WTC11 (cell line): ENCODE measurements around the gene FAM20C. TPM values are rescaled to one million over a fixed set of nuclear protein-coding genes. Genes with fewer than 3 reads are reported as not detected.

Experiments
- ATAC-seq: fragments of 200-7000 bp; cut with Tn5 transposase; 2 replicates; pipeline ENCODE4 v1.10.0; 2021; ENCODE audit warnings: mild to moderate bottlenecking, moderate library complexity
- CTCF ChIA-PET: fragments of 300-600 bp; sonication (Branson Sonifier 250); formaldehyde crosslinking; loops from one replicate; lab custom pipeline; 2021; ENCODE audit warnings: antibody characterized with exemption; lab: Charles Lee
- POLR2A ChIA-PET: fragments of 350-600 bp; sonication (Branson Sonifier 250); formaldehyde crosslinking; loops from one replicate; lab custom pipeline; 2021; ENCODE audit warnings: antibody characterized with exemption; lab: Charles Lee
- DNase-seq: peaks from one replicate; pipeline ENCODE4 v3.0.0; 2021; ENCODE audit warnings: low spot score
- H3K27ac Mint-ChIP-seq: 2 replicates; pipeline ENCODE4 v1.8.0; 2021; ENCODE audit warnings: mixed read lengths
- H3K27me3 Mint-ChIP-seq: 2 replicates; pipeline ENCODE4 v1.8.0; 2021; ENCODE audit warnings: low read depth, mild to moderate bottlenecking, moderate library complexity, mixed read lengths
- H3K36me3 Mint-ChIP-seq: 2 replicates; pipeline ENCODE4 v1.8.0; 2021; ENCODE audit warnings: mixed read lengths
- H3K4me1 Mint-ChIP-seq: 2 replicates; pipeline ENCODE4 v1.8.0; 2022; ENCODE audit warnings: mixed read lengths
- H3K4me3 Mint-ChIP-seq: 2 replicates; pipeline ENCODE4 v1.8.0; 2021; ENCODE audit warnings: mild to moderate bottlenecking, moderate library complexity, mixed read lengths
- H3K9me3 Mint-ChIP-seq: 2 replicates; pipeline ENCODE4 v1.8.0; 2021; ENCODE audit warnings: mixed read lengths
- IRF2 ChIP-seq: sonication (generic); formaldehyde crosslinking; IDR thresholded peaks from 2 replicates; pipeline ENCODE4 v1.8.0; 2022; ENCODE audit warnings: low read depth, missing genetic modification reagents, borderline replicate concordance
- NFATC4 ChIP-seq: fragments of 250-450 bp; sonication (Bioruptor Pico); IDR thresholded peaks from 2 replicates; pipeline ENCODE4 v1.9.0; 2021; ENCODE audit warnings: mild to moderate bottlenecking
- SOX15 ChIP-seq: fragments of 250-450 bp; sonication (Bioruptor Pico); IDR thresholded peaks from 2 replicates; pipeline ENCODE4 v1.9.0; 2021; ENCODE audit warnings: mild to moderate bottlenecking
- TEAD1 ChIP-seq: sonication (generic); formaldehyde crosslinking; IDR thresholded peaks from 2 replicates; pipeline ENCODE4 v1.8.0; 2022; ENCODE audit warnings: mild to moderate bottlenecking, missing genetic modification reagents
- ZNF138 ChIP-seq: sonication (generic); formaldehyde crosslinking; conservative IDR thresholded peaks from 2 replicates; pipeline ENCODE4 v1.8.1; 2022; ENCODE audit warnings: mild to moderate bottlenecking, moderate library complexity, missing genetic modification reagents
- ZNF317 ChIP-seq: sonication (generic); formaldehyde crosslinking; IDR thresholded peaks from 2 replicates; pipeline ENCODE4 v1.8.1; 2023; ENCODE audit warnings: low read depth, mild to moderate bottlenecking, moderate library complexity, missing genetic modification reagents, borderline replicate concordance
- ZNF416 ChIP-seq: fragments of 250-450 bp; sonication (Bioruptor Pico); IDR thresholded peaks from 2 replicates; pipeline ENCODE4 v1.9.0; 2021; ENCODE audit warnings: mild to moderate bottlenecking, inconsistent platforms
- total RNA-seq: library from RNA; stranded (reverse); gene quantifications from 3 replicates; pipeline ENCODE4 v1.2.3, GENCODE V29; 2021
- TF ChIP-seq, protein P1 (sequence below): sonication (generic); formaldehyde crosslinking; IDR thresholded peaks from 2 replicates; pipeline ENCODE4 v1.8.0; 2022; ENCODE audit warnings: mild to moderate bottlenecking, missing genetic modification reagents
- TF ChIP-seq, protein P2 (sequence below): fragments of 250-450 bp; sonication (Bioruptor Pico); IDR thresholded peaks from 2 replicates; pipeline ENCODE4 v1.9.0; 2021; ENCODE audit warnings: mild to moderate bottlenecking
- TF ChIP-seq, protein P3 (sequence below): sonication (generic); formaldehyde crosslinking; IDR thresholded peaks from 2 replicates; pipeline ENCODE4 v1.8.1; 2023; ENCODE audit warnings: mild to moderate bottlenecking, missing genetic modification reagents, moderate library complexity
- TF ChIP-seq, protein P4 (sequence below): sonication (generic); formaldehyde crosslinking; IDR thresholded peaks from 2 replicates; pipeline ENCODE4 v1.8.1; 2022; ENCODE audit warnings: missing genetic modification reagents, borderline replicate concordance
- TF ChIP-seq, protein P5 (sequence below): sonication (generic); formaldehyde crosslinking; IDR thresholded peaks from 2 replicates; pipeline ENCODE4 v1.8.1; 2023; ENCODE audit warnings: mild to moderate bottlenecking, missing genetic modification reagents
- TF ChIP-seq, protein P6 (sequence below): sonication (generic); formaldehyde crosslinking; IDR thresholded peaks from 2 replicates; pipeline ENCODE4 v1.8.1; 2023; ENCODE audit warnings: mild to moderate bottlenecking, missing genetic modification reagents, moderate library complexity
- TF ChIP-seq, protein P7 (sequence below): fragments of 250-450 bp; sonication (Bioruptor Pico); IDR thresholded peaks from 2 replicates; pipeline ENCODE4 v1.8.0; 2021; ENCODE audit warnings: mild to moderate bottlenecking
- TF ChIP-seq, protein P8 (sequence below): sonication (generic); formaldehyde crosslinking; IDR thresholded peaks from 2 replicates; pipeline ENCODE4 v1.8.1; 2023; ENCODE audit warnings: mild to moderate bottlenecking, moderate library complexity, missing genetic modification reagents
- TF ChIP-seq, protein P9 (sequence below): fragments of 250-450 bp; sonication (Bioruptor Pico); conservative IDR thresholded peaks from 2 replicates; pipeline ENCODE4 v1.9.0; 2021; ENCODE audit warnings: mild to moderate bottlenecking

The FAM20C gene
- total RNA-seq, 1 experiment from 2014 or later, result 64.9 TPM

DNA sequence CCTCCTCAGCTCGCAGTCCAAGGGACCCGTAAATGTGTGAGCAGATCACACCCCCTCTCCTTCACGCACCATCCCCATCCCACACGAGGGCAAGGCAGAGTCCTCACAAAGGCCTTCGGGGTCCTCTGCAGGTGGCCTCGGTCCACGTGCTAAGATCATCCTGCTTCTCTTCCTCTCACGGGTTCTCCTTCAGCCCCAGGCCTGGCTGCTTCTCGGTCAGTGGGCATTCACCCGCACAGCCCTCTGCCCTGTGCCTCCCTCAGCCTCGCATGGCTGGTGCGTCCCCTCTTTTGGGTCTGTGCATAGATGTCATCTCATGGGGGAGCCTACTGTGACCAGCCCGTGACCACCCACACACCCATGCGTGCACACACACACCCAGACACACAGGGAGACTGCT, 80.3 kb downstream of the FAM20C start:
- no peak for ATAC-seq
- Mint-ChIP-seq H3K9me3 (peaks cover 66% of the 10 kb centered on the region), H3K27ac (no peak overlapping the region), H3K4me1 (no peaks in the 10 kb centered on the region), H3K36me3 (peaks cover 46% of the 10 kb centered on the region), H3K27me3 (peaks cover 32% of the 10 kb centered on the region), H3K4me3 (no peak overlapping the region)
- no peak for DNase-seq
- TF ChIP-seq ZNF138 (no peak), IRF2 (no peak), TEAD1 (CRISPR knock-in tag) (no peak), NFATC4 (CRISPR knock-in tag) (no peak), SOX15 (CRISPR knock-in tag) (no peak), ZNF416 (CRISPR knock-in tag) (no peak), ZNF317 (CRISPR knock-in tag) (no peak)
- TF ChIP-seq, protein P1, sequence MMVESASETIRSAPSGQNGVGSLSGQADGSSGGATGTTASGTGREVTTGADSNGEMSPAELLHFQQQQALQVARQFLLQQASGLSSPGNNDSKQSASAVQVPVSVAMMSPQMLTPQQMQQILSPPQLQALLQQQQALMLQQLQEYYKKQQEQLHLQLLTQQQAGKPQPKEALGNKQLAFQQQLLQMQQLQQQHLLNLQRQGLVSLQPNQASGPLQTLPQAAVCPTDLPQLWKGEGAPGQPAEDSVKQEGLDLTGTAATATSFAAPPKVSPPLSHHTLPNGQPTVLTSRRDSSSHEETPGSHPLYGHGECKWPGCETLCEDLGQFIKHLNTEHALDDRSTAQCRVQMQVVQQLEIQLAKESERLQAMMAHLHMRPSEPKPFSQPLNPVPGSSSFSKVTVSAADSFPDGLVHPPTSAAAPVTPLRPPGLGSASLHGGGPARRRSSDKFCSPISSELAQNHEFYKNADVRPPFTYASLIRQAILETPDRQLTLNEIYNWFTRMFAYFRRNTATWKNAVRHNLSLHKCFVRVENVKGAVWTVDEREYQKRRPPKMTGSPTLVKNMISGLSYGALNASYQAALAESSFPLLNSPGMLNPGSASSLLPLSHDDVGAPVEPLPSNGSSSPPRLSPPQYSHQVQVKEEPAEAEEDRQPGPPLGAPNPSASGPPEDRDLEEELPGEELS, result no peak
- TF ChIP-seq, protein P2, sequence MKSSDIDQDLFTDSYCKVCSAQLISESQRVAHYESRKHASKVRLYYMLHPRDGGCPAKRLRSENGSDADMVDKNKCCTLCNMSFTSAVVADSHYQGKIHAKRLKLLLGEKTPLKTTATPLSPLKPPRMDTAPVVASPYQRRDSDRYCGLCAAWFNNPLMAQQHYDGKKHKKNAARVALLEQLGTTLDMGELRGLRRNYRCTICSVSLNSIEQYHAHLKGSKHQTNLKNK (CRISPR knock-in tag), result no peak
- TF ChIP-seq, protein P3, sequence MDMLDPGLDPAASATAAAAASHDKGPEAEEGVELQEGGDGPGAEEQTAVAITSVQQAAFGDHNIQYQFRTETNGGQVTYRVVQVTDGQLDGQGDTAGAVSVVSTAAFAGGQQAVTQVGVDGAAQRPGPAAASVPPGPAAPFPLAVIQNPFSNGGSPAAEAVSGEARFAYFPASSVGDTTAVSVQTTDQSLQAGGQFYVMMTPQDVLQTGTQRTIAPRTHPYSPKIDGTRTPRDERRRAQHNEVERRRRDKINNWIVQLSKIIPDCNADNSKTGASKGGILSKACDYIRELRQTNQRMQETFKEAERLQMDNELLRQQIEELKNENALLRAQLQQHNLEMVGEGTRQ, result no peak
- TF ChIP-seq, protein P4, sequence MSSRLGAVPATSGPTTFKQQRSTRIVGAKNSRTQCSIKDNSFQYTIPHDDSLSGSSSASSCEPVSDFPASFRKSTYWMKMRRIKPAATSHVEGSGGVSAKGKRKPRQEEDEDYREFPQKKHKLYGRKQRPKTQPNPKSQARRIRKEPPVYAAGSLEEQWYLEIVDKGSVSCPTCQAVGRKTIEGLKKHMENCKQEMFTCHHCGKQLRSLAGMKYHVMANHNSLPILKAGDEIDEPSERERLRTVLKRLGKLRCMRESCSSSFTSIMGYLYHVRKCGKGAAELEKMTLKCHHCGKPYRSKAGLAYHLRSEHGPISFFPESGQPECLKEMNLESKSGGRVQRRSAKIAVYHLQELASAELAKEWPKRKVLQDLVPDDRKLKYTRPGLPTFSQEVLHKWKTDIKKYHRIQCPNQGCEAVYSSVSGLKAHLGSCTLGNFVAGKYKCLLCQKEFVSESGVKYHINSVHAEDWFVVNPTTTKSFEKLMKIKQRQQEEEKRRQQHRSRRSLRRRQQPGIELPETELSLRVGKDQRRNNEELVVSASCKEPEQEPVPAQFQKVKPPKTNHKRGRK, result no peak
- TF ChIP-seq, protein P5, sequence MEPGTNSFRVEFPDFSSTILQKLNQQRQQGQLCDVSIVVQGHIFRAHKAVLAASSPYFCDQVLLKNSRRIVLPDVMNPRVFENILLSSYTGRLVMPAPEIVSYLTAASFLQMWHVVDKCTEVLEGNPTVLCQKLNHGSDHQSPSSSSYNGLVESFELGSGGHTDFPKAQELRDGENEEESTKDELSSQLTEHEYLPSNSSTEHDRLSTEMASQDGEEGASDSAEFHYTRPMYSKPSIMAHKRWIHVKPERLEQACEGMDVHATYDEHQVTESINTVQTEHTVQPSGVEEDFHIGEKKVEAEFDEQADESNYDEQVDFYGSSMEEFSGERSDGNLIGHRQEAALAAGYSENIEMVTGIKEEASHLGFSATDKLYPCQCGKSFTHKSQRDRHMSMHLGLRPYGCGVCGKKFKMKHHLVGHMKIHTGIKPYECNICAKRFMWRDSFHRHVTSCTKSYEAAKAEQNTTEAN, result no peak
- TF ChIP-seq, protein P6, sequence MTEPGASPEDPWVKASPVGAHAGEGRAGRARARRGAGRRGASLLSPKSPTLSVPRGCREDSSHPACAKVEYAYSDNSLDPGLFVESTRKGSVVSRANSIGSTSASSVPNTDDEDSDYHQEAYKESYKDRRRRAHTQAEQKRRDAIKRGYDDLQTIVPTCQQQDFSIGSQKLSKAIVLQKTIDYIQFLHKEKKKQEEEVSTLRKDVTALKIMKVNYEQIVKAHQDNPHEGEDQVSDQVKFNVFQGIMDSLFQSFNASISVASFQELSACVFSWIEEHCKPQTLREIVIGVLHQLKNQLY (CRISPR knock-in tag), result no peak
- TF ChIP-seq, protein P7, sequence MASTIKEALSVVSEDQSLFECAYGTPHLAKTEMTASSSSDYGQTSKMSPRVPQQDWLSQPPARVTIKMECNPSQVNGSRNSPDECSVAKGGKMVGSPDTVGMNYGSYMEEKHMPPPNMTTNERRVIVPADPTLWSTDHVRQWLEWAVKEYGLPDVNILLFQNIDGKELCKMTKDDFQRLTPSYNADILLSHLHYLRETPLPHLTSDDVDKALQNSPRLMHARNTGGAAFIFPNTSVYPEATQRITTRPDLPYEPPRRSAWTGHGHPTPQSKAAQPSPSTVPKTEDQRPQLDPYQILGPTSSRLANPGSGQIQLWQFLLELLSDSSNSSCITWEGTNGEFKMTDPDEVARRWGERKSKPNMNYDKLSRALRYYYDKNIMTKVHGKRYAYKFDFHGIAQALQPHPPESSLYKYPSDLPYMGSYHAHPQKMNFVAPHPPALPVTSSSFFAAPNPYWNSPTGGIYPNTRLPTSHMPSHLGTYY (CRISPR knock-in tag), result no peak
- TF ChIP-seq, protein P8, sequence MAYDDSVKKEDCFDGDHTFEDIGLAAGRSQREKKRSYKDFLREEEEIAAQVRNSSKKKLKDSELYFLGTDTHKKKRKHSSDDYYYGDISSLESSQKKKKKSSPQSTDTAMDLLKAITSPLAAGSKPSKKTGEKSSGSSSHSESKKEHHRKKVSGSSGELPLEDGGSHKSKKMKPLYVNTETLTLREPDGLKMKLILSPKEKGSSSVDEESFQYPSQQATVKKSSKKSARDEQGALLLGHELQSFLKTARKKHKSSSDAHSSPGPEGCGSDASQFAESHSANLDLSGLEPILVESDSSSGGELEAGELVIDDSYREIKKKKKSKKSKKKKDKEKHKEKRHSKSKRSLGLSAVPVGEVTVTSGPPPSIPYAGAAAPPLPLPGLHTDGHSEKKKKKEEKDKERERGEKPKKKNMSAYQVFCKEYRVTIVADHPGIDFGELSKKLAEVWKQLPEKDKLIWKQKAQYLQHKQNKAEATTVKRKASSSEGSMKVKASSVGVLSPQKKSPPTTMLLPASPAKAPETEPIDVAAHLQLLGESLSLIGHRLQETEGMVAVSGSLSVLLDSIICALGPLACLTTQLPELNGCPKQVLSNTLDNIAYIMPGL (CRISPR knock-in tag), result no peak
- TF ChIP-seq, protein P9, sequence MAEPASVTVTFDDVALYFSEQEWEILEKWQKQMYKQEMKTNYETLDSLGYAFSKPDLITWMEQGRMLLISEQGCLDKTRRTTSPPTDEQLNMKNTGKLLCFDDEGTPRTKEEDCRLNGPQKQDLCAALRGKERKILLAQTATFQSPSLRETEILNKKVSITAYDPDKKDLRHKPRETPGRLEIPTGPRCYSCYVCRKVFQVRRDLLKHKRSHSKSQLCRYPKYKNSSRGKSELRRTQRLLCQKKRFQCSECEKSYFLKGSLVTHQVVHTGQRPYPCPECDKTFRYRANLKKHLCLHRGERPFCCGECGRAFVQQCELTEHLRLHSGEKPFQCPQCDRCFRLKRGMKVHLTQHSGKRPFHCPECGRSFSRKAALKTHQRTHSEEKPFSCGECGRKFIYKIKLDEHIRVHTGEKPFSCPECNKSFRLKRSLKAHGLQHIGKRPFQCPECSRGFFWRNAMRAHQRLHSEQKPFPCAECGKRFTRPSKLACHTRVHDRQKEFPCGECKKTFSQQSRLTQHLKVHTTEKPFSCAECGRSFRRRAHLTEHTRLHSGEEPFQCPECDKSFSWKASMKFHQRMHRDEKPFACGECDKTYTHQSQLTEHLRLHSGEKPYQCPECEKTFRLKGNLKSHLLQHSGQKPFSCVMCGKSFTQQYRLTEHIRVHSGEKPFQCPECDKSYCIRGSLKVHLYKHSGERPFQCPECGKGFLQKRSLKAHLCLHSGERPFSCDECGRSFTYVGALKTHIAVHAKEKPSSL (CRISPR knock-in tag), result no peak
- CTCF ChIA-PET, result no interaction called here
- POLR2A ChIA-PET, result no interaction called here
